GM21528 (cell line): ENCODE results near the gene ACOX3.

Experiments used
- ATAC-seq: cut with Tn5 transposase; IDR thresholded peaks from one replicate; pipeline ENCODE4 v1.9.1; 2021; ENCODE audit warnings: mild to moderate bottlenecking, moderate library complexity; ENCODE audit not compliant: unreplicated experiment, low FRiP score

The ACOX3 gene

DNA sequence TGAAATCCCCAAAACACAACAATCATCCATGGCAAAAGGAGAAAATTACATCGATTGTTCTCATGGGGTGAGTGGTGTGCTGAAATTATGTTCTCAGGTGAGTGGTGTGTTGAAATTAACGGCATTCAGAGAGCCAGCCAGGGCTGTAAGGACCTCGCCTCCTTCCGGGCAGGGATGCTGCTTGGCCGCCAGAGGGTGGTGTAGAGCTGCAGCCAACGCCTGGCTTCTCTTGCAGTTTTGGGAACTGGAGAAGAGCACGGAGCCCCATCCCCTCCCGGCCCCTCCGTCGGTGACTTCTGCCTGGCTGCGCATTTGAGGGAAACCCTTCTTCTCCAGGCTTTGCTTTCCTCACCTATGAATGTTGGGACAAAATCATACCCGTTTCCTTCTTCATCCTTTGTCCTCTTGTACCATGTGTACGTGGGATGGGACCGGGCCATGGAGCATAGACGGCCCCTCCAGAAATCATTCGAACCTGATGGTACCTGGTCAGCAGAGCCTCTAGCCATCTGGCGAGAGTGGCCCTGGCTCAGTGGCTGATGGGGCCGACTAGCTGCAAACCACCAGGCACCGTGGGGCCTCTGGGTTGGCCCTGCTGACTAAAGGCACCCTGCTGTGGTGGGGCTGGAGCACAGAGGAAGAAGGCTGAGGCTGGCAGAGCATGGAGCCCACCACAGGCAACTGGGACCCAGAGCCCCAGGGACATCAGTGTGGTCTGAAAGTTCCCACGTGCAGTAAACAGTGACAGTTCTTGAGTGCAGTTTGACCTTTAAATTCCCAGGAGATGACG lies 28.4 kb upstream of the ACOX3 start:
- ATAC-seq = peak; percentile 66

DNA sequence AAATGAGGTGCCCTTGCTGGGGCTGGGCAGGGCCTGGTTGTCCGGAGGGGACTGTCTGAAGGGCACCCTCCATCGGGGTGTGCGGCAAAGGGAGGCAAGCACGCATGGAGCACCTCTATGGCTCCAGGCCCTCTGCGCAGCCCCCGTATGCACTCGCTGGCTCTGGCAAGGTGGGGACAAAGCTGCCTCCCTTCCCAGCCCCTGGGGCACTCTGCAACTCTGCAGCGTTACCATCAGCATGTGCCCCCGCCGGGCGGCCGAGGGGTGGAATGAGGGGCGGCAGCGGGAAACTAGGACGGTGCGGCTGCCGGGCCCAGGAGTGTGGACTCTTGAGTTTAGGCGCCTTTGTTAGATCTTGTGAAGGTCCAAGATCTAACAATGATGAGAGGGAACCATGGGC lies 26.5 kb upstream of the ACOX3 start:
- no peak for ATAC-seq

DNA sequence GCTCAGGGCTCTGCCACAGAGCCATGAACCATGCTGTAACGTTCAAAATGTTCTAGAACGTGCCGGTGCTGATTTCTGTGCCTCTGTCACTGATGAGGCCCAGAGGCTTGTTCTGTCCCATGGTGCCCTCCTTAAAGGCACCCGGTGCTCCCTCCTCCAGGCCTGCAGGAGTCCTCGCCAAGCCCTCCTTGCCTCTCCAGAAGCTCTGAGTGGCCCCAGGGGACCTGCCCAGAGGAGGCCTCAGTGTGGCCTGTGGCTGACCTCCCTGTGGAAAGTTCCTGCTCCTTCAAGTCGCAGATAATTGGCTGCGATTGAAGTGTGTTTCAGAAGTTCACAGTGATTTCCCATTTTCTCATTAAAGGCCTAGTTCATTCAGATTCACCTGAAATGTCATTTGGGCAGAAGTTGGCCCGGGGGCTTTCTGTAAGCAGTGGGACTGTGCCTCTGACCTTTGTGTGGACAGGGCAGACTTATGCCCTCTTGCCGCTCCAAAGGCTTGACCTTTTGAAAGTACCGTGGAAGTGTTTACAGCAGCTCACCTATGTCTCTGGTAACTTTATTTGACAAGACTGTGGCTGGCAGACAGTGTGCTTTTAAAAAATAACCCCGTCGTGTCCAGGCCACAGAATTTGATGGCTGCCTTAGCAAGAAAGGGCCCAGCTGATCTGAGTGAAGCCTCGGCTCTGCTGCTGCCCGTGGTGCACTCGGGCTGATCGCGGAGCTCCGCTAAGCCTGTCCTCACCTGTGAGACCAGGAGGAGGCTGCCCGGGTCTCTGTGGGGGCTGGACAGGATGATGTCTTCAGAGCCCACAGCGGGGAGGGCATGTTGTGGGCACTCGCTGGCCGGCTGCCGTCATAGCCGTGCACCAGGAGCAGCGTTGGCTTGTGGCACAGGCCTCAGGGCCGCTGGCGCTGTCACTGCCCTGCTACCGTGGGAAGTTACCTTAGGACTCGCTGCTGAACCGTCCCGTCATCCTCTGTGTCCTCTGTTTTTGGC lies 25.4 kb upstream of the ACOX3 start:
- no peak for ATAC-seq

DNA sequence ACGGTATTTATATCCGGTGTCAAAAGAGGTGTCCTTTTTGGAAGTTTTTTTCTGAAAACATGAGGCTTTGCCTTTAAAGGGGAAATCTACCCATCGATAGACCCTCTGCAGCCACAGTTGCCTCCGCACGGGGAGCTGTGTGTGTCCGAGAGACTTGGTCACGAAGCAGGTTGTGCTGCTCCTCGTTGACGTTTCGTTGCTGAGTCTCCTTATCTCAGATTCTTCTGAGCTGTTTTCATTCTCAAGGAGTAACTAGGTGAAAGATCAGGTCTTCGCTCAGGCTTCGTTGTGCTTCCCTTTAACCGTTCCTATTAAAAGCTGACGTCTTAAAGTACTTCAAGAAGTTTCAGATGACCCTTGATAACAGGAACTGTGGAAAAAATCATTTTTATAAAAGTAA lies 23.9 kb upstream of the ACOX3 start:
- ATAC-seq = no peak

DNA sequence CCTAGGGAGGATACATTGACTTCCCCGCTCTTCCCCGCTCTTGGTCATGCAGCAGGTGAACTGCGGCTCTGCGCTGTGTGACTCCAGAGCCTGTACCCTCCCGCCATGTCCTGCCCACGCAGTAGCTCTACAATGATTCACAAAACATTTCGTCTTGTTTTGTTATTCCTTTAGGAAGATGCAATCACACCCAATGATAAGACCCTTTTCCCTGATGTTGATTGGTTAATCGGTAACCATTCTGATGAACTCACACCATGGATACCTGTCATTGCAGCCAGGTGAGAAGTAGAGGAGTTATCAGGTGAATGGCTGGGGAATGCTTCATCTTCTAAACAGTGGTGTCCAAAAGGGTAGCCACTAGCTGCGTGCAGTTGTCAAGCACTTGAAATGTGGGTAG lies 23.3 kb upstream of the ACOX3 start:
- no peak for ATAC-seq

DNA sequence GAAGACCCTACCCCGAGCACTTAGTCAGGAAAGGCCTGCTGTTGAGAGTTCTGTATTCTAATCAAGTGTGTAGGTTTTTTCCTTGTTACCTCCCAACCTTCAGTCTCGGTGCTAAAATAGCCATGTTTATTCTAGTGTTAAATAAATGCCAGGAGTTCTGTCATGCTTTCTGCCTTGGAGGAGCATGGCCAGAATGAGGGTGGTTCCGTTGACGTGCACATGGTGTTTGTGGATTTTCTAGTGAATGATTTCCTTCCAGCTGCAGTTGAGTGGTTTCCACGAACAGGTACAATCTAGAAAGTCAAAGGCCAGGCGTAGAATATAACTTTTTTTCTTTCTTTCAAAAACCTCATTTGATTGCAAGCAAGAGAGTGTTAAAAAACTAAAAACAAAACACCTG lies 21.1 kb upstream of the ACOX3 start:
- ATAC-seq = no peak

DNA sequence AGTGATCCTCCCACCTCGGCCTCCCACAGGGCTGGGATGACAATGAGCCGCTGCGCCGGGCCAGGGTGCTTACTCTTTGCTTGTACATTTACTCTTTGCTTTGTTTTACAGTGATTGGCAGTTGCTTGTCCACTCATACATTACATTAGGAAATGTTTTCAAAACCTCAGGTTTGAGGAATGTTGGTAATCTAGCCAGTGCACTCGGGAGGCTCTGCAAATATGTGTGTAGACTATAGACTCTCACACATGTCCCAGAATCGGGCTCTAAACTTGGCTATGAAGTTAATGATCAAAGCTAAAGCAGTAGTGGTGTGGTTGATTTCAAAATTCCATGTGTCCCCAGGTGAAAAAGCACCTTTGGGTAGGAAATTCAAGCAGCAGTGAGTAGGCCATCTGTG lies 20.6 kb upstream of the ACOX3 start:
- ATAC-seq = no peak

DNA sequence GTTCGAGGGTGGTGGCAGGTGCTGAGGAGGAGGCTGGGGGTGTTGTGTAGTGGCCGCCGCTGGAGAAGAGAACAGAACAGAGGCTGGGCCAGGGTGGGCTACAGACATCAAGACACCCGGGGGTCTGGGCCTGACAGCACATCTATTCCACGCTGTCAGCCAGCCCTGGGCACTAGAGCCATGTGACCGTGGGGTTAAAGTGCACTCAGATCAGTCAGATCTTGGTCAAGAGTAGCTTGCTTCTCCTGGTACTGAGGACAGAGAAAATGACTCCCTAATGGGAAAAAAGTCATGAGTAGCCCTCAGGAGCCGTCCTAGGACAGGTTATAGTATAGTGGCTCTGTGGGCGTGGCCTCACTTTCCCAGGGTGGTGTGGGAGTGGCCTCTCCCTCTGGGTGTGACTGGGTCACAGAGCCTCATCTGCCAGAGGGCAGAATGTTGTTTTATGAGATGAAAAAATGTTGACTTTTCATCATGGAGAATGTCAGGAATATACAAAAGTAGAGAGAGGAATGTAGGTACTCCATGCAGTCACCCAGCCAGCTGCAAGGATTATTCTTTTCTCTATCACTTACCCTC lies 19.4 kb upstream of the ACOX3 start:
- no peak for ATAC-seq

DNA sequence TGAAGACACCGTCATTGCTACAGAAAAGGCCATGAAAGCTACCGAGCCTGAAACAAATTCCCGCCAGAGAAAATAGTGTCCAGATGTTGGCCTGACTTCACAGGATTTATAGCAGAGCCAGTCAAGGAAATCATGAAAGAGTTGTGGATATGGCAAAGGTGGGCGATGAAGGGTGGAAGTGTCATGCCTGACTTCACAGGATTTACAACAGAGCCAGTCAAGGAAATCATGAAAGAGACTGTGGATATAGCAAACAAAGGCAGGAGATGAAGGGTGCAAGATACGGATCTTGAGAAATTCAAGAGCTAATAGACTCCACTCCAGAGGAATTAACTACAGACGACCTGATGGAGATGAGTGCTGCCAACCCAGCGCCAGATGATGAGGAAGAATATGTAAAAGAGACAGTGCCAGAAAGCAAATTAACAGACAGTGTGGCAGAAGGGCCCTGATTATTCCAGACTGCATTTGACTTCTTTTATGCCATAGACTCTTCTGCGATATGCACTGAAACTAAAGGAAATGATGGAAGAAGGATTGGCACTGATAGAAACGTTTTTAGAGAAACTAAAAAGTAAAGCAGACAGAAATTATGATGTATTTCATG lies 17.2 kb upstream of the ACOX3 start:
- ATAC-seq = no peak

DNA sequence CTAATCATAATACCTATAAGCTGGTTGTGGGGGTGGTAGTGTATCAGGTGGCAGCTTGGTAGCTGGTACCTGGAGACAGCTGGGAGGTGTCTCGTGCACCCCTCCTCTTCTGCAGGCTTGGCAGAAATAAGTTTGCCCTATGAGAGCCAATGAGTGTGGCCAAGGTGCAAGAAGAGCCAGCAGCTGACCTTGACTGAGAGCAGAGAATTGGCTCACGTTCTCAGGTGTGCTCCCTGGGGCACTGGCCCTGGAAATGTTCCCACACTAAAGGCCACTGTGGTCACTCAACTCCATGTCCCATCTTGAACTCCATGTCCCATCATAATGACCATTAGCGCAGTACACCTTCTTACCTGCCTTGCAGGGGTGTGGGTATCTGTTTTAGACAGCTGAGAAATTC lies 13.4 kb upstream of the ACOX3 start:
- ATAC-seq = no peak

DNA sequence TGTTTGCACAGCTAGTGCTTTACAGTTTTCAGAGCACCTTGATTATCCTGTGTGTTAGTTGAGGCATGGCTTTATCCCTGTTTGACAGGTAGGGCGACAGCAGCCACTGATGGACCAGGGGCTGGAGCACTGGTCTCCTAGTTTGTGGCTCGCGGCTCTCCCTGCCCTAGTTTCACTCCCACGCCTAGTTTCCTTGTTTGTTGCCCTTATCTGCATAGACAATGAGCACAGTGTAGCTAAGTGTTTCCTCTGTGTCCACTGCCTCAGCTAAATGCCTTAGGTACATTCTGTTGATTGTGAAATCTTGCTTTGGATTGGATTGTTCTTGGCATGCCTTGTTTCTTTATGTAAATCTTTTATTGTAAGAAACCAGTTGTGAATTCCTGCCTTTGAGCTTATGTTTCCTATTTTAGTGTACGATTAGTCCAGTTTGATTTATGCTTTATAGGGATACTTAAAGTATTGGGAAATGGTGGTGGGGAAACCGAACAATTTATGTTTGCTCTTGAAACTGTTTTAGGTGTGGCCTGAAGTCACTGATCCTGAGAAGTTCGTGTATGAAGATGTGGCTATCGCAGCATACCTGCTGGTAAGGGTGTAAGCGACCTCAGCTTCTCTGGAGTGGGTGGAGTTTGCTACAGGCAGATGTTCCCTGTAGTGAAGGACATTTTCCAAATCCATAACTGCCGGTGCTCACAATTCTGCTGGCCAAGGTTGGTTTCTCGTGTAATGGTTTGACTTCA lies 11.1 kb upstream of the ACOX3 start:
- no peak for ATAC-seq

DNA sequence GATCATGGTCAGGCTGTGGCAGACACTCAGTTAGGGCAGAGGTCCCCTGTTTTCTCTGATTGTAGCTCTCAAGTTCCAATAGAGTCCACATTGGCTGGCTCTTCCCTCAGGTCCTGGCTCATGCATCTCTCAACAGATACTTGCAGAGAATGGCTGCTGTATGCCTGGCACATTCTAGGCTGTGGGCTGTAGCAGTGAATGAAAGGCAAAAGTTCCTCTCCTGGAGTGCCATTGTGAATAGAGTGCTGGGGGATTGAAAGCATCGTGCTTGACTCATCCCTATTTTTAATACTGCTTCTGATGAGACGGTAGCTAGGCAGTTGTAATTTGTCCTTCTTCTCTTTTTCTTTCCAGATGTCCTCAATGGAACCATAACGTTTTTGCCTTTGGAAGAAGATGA lies 5.6 kb upstream of the ACOX3 start:
- ATAC-seq = no peak

DNA sequence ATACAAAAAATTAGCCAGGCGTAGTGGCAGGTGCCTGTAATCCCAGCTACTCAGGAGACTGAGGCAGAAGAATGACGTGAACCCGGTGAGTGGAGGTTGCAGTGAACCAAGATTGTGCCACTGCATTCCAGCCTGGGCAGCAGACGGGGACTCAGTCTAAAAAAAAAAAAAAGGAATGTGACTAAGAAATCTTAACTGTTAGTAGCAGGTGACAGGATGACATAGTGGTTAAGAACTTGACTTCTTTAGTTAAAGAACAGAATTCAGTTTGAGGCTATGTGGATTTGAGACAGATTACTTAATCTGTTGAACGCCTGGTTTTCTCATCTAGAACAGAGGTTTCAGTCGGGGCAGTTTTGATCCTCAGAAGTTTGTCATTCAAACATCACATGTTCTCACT lies 3.3 kb upstream of the ACOX3 start:
- no peak for ATAC-seq

DNA sequence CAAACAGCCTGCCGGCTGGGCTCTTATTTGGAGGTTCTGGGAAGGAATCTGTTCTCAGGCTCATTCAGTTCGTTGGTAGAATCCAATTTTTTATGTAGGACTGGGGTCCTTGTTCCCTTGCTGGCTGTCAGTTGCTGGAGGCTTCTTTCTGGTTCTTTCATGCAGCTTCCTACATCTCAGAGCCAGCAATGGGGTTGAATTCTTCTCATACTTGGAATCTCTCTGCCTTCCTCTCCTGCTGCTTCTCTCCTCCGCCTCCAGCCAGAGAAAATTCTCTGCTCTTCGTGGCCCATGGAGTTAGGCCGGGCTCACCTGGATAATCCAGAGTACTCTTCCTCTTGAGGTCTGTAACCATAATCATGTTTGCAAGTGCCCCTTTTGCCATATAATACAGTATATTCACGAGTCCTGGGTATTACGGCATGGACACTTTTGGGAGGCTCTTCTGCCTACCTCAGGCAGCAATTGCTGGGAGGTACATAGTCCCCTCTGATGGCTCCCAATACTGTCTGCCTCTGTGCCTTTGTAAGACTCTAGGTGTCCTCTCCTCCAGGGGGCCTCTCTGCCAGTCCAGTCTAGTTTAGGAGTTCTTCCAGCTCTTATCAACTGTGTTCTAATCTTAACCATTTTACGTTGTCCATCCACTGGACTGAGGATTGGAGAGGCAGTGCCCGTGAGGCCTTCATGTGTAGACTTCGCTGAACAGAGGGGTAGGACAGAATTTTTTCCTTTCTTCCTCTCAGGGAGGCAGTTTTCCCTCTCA lies 2.3 kb upstream of the ACOX3 start:
- no peak for ATAC-seq

DNA sequence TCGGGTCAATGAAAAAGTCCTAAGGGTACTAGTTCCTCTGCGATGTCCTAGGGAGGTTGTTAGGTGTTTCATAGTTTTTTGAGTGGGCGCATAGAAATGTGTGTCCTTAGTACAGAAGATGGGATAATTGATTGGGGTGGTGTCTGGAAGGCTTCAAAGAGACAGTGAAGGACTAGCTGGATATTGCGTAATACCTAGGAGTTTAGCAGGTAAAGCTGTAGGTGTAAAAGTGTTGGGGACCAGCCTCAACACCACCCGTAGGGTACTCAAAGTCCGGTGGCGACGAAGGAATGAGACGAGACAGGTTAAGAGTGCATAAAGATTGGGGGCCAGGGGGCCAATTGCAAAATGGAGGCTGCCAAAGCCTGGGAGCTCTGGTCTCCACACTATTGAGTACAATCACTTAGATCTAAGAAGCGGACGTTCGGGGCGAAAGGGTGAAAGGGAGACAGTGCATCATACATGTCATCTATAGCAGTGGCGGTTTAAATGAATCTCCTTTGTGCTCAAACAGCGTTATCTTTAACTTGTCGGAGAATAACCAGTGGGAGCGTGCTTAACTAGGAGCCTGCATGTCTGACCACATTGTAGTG lies 1.1 kb upstream of the ACOX3 start:
- ATAC-seq = no peak

DNA sequence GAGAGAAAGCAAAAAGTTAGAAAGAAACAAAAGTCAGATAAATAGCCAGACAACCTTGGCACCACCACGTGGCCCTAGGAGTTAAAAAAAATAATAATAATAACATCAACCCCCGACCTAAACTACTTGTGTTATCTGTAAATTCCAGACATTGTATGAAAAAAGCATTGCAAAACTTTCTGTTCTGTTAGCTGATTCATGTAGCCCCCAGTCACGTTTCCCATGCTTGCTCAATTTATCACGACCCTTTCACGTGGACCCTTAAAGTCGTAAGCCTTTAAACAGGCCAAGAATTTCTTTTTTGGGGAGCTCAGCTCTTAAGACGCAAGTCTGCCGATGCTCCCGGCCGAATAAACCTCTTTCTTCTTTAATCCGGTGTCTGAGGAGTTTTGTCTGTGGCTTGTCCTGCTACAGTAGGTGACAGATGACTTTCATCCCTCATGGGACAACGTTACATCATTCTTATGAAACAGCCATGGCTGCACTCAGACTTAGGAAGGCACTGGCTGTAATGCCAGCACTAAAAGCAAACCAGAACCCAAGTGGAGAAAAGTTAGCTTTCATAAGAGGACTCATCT lies 520 bp downstream of the ACOX3 start:
- no peak for ATAC-seq

DNA sequence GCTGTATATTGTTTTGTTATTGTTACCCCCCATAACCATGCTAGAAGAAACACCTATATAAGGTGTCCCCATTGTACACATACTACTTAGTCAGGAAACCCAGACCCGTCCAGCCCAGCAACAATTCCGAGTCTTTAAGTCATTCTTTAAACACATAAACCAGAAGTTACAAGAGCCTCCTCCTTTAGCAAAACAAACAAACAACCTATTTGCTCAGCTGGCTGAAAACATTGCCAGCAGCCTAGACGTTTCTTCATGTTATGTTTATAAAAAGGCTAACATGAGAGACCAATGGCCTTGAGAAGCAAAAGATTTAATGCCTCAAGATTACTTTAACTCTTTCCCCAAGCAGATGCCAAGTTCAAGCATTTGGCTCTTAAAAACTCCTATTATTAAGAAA lies 1.4 kb downstream of the ACOX3 start:
- no peak for ATAC-seq

DNA sequence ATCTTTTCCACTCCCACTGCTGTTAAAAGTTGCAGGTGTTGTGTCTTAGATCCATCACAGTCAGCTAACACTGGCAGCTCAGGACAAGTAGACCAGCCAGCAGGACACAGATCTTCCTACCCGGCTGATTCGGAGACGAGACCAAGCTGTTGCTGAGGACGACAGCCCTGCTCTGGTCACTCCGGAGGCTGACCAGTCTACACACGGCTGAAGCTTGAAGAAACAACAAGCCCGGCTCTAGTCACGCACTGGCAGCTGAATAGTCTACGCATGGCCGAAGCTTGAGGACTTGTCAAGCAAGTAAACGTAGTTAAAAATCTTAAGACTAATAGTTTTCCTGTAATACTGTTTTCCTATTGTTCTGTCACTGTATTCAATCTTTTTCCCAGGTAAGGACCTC lies 1.8 kb downstream of the ACOX3 start:
- ATAC-seq = no peak

DNA sequence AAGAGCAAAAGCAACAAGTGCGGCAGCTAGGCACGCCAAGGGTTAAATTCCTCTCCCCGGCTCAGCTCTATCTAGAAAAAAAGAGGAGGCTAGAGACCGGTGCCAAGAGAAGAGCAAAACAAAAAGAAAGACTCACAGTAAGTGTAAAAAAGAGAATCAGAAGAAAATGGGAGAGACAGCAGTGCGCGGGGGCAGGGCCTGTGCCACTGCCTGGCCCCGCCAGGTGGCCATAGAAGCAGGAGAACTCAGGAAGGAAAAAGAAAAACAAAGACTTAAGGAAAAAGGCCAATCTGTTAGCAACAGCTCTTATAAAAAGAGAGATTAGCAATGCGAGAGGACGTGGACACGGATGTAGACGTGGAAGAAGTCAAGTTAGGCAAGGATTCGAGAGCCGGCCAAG lies 3.2 kb downstream of the ACOX3 start:
- ATAC-seq = no peak
